Hepatocyte (in vitro differentiated cells): Measurements from ENCODE around the gene TSPAN13.

ENCODE experiments used
- CTCF ChIP-seq: fragments of 200-600 bp; sonication (generic); IDR thresholded peaks from 2 replicates; pipeline ENCODE4 v1.5.1; 2016; ENCODE audit warnings: antibody characterized with exemption, mild to moderate bottlenecking; ENCODE audit not compliant: poor library complexity
- EZH2 ChIP-seq: fragments of 200-600 bp; sonication (generic); IDR thresholded peaks from 2 replicates; pipeline ENCODE4 v1.6.1; 2016; ENCODE audit warnings: antibody characterized with exemption, mild to moderate bottlenecking, borderline replicate concordance

GRCh38 chr7:16758036-16758435, 4.5 kb downstream of the TSPAN13 start:
- no peak for TF ChIP-seq CTCF
- TF ChIP-seq EZH2, result no peak
